ENCODE data around the gene AKAP12. TPM values are rescaled to one million over a fixed set of nuclear protein-coding genes. Genes with fewer than 3 reads are reported as not detected.

The AKAP12 gene
- total RNA-seq, 1 experiment from 2014 or later, result 109 TPM

GRCh38 chr6:151286214-151286613 lies 46.4 kb downstream of the AKAP12 start:
- no TSS peak for BruUV-seq (replicated peaks)
- Histone ChIP-seq H3F3A (ENCODE audit: low read length, unreplicated experiment) (no peaks in the 10 kb centered on the region), H3K36me3 (ENCODE audit: low read depth, low read length) (no peaks in the 10 kb centered on the region), H3K79me2 (ENCODE audit: low read length) (peaks cover 17% of the 10 kb centered on the region; the same call in 1 of the 2 replicates), H3K27me3 (ENCODE audit: low read length) (no peaks in the 10 kb centered on the region), H3K9ac (ENCODE audit: low read length) (no peak overlapping the region), H3K4me1 (ENCODE audit: insufficient read depth, low read length) (peaks cover 10% of the 10 kb centered on the region; the same call in 1 of the 2 replicates), H3K9me3 (ENCODE audit: low read length) (no peaks in the 10 kb centered on the region), H3K9me2 (replicated peaks; ENCODE audit: low read length) (no peaks in the 10 kb centered on the region), H2AFZ (ENCODE audit: low read length) (no peak overlapping the region), H3K4me3 (ENCODE audit: low read length) (no peak overlapping the region), H3K4me2 (ENCODE audit: low read length) (no peak overlapping the region), H4K20me1 (ENCODE audit: low read length) (no peaks in the 10 kb centered on the region), H3K27ac (ENCODE audit: low read length) (no peak overlapping the region)
- ChIA-PET POLR2A (ENCODE audit: unreplicated experiment) (no interaction called here), CTCF (no interaction called here)
- TF ChIP-seq EZH2 (IDR thresholded peaks at IDR 0.05; ENCODE audit: low read length, unreplicated experiment), result no peak
- TF ChIP-seq CTCF (conservative IDR thresholded peaks at IDR 0.05; ENCODE audit: low read depth, low read length), result no peak
- TF ChIP-seq EZH2phosphoT487 (IDR thresholded peaks at IDR 0.05; ENCODE audit: borderline replicate concordance, low read length), result no peak
- intact Hi-C loops (cut with micrococcal nuclease), result no loop called here
- ATAC-seq (no peak), DNase-seq (no peak)

- no peak overlapping the region for H3K4me2 ChIP-seq (ENCODE audit: low read length)
- no peaks in the 10 kb centered on the region for H4K20me1 ChIP-seq (ENCODE audit: low read length)
- intact Hi-C loops (cut with micrococcal nuclease), result no loop called here
- H3K36me3 ChIP-seq (ENCODE audit: low read depth, low read length), result no peaks in the 10 kb centered on the region
- H3K4me3 ChIP-seq (ENCODE audit: low read length), result no peak overlapping the region
- H3K27me3 ChIP-seq (ENCODE audit: low read length), result no peaks in the 10 kb centered on the region
- POLR2A ChIA-PET (ENCODE audit: unreplicated experiment), result no interaction called here
- H3K9ac ChIP-seq (ENCODE audit: low read length), result no peak overlapping the region
- no peaks in the 10 kb centered on the region for H3F3A ChIP-seq (ENCODE audit: low read length, unreplicated experiment)
- no peak overlapping the region for H2AFZ ChIP-seq (ENCODE audit: low read length)
- CTCF ChIA-PET, result no interaction called here
- H3K9me3 ChIP-seq (ENCODE audit: low read length), result no peaks in the 10 kb centered on the region
- ATAC-seq (no peak), DNase-seq (no peak)
- TF ChIP-seq CTCF (conservative IDR thresholded peaks at IDR 0.05; ENCODE audit: low read depth, low read length) (no peak), EZH2phosphoT487 (IDR thresholded peaks at IDR 0.05; ENCODE audit: borderline replicate concordance, low read length) (no peak), EZH2 (IDR thresholded peaks at IDR 0.05; ENCODE audit: low read length, unreplicated experiment) (no peak)
- H3K4me1 ChIP-seq (ENCODE audit: insufficient read depth, low read length), result peaks cover 10% of the 10 kb centered on the region; the same call in 1 of the 2 replicates
- H3K27ac ChIP-seq (ENCODE audit: low read length), result no peak overlapping the region
- H3K79me2 ChIP-seq (ENCODE audit: low read length), result peaks cover 5% of the 10 kb centered on the region; the same call in 1 of the 2 replicates
- H3K9me2 ChIP-seq (replicated peaks; ENCODE audit: low read length), result no peaks in the 10 kb centered on the region
- BruUV-seq (replicated peaks), result no TSS peak
Measured at GRCh38 chr6:151288712-151289398, 49.1 kb downstream of the AKAP12 start.

- ATAC-seq (no peak), DNase-seq (no peak)
- ChIA-PET POLR2A (ENCODE audit: unreplicated experiment) (no interaction called here), CTCF (no interaction called here)
- Histone ChIP-seq H3K4me1 (ENCODE audit: insufficient read depth, low read length) (peaks cover 10% of the 10 kb centered on the region; the same call in 1 of the 2 replicates), H4K20me1 (ENCODE audit: low read length) (no peaks in the 10 kb centered on the region), H3K9ac (ENCODE audit: low read length) (no peak overlapping the region), H3K79me2 (ENCODE audit: low read length) (0 out of 2 replicates have a peak, but pooled peaks cover 4% of the 10 kb centered on the region), H3K4me3 (ENCODE audit: low read length) (no peak overlapping the region), H3K4me2 (ENCODE audit: low read length) (no peak overlapping the region), H2AFZ (ENCODE audit: low read length) (no peak overlapping the region), H3K9me2 (replicated peaks; ENCODE audit: low read length) (no peaks in the 10 kb centered on the region), H3K9me3 (ENCODE audit: low read length) (no peaks in the 10 kb centered on the region), H3F3A (ENCODE audit: low read length, unreplicated experiment) (no peaks in the 10 kb centered on the region), H3K36me3 (ENCODE audit: low read depth, low read length) (no peaks in the 10 kb centered on the region), H3K27me3 (ENCODE audit: low read length) (no peaks in the 10 kb centered on the region), H3K27ac (ENCODE audit: low read length) (no peak overlapping the region)
- TF ChIP-seq EZH2 (IDR thresholded peaks at IDR 0.05; ENCODE audit: low read length, unreplicated experiment) (no peak), CTCF (conservative IDR thresholded peaks at IDR 0.05; ENCODE audit: low read depth, low read length) (no peak), EZH2phosphoT487 (IDR thresholded peaks at IDR 0.05; ENCODE audit: borderline replicate concordance, low read length) (no peak)
- BruUV-seq (replicated peaks), result no TSS peak
- intact Hi-C loops (cut with micrococcal nuclease), result no loop called here
Measured at GRCh38 chr6:151289399-151290007, 49.7 kb downstream of the AKAP12 start.

Measured in PC-3 (cell line).